Inflammatory macrophage (primary cell): ENCODE results near the gene IFIH1.

ENCODE experiments used
- DNase-seq, 2 donors: peaks; one replicate each; pipeline ENCODE4 v3.0.0-alpha.2; 2020 to 2022

Gene IFIH1

DNA sequence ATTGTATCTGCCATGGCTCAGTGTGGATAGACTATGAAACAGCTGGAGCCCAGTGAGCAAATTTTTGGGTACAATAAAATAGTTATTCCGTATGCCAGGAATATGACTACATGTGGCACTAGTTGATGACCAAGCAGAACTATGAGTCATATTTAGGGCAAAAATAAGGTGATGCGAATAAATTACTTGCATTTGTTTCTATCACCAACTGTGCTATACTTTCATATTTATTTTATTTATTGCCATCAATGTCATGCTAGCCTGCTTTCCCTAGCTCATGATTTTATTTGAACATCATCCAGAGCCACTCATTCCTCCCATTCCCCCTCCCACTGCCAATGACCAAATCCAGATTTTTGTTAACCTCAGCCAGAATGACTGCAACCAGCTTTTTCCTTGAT lies 61.9 kb downstream of the IFIH1 start:
- DNase-seq: no peak

- peak; percentile 38 to 49 for DNase-seq
Measured at GRCh38 chr2:162254236-162254871, 64.1 kb downstream of the IFIH1 start.

- DNase-seq: no peak
Measured at GRCh38 chr2:162253435-162253834, 65.0 kb downstream of the IFIH1 start.

GRCh38 chr2:162252153-162252552 lies 66.3 kb downstream of the IFIH1 start:
- DNase-seq: peak; percentile 33 to 75

DNA sequence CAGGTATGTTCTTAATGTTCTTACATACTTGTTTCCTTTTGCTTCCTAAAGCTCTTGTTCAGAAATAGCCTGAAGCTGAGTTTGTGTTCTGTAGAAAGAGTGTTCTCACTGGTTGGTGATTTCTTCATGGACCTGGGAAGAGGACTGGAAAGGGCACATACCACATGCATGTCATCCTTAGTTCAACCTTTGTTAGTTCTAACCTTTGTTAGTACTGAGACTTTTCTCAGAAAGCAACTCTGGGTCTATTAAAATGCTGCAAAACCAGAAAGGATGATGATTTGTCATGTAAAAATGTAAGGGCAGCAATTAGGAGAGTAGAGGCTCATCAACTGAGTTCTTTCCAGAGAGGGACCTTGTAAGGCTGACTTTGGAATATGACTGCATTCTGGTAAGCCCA lies 72.7 kb downstream of the IFIH1 start:
- DNase-seq: no peak

- DNase-seq: no peak
Measured at GRCh38 chr2:162245061-162245460, 73.4 kb downstream of the IFIH1 start.

- no peak for DNase-seq
Measured at GRCh38 chr2:162244541-162245031, 73.9 kb downstream of the IFIH1 start.

GRCh38 chr2:162243715-162244114 lies 74.8 kb downstream of the IFIH1 start:
- DNase-seq: no peak

DNA sequence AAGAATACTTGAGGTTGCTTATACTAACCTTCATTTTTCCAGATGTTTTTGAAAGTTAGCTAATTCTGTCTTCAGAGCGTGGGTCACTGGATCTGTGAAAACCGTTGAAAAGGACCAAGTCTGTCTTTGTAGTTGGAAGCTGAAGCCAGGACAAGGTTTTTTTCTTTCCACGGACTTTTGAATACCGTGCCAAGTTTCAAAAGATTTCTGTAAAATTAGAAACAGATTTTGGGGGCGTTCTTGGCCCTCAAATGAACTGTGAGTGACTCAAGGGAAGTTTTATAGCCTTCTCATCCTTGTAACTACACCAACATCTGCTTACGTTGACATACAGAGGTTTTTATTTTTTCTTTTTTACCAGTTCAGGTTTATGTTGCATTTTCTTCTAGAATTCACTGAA lies 75.2 kb downstream of the IFIH1 start, which contains the start of gene FAP:
Gene FAP (minus strand): TSS at position 152 of the 400 bp plus-strand sequence. CDS start 118 bp downstream, at position 34.
- no peak for DNase-seq

DNA sequence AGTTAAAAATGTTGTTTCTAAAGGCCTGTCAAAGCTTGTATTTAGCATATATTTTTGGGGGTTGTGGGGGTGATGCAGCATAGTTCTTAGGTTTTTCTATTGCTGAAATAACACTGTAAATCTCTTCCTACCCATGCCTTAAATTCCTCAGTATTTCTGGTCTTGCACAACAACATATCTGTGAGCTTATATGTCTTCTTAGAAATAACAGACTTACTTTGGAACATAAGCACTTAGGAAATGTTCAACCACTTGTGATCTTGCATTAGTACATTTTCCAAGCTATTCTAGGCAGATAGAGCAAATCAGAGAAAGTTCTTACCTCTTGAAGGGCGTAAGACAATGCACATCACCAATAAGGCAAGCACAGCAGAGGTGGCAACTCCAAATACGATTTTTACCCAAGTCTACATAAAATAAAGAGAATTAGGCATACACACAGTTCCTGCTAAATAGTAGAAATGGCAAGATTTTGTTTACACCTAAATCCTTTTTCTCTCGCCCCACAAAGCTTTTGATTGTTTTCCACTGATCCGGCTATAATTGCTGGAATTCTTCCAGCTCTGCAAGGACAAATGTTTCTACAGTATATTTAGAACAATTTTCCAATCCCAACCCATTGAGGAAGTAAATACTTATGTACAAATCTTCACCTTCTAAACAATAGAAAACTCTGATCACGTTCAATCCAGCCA lies 75.8 kb downstream of the IFIH1 start:
- DNase-seq: no peak

- no peak for DNase-seq
Measured at GRCh38 chr2:162241571-162241970, 76.9 kb downstream of the IFIH1 start.

- no peak for DNase-seq
Measured at GRCh38 chr2:162234620-162235462, 83.6 kb downstream of the IFIH1 start.

DNA sequence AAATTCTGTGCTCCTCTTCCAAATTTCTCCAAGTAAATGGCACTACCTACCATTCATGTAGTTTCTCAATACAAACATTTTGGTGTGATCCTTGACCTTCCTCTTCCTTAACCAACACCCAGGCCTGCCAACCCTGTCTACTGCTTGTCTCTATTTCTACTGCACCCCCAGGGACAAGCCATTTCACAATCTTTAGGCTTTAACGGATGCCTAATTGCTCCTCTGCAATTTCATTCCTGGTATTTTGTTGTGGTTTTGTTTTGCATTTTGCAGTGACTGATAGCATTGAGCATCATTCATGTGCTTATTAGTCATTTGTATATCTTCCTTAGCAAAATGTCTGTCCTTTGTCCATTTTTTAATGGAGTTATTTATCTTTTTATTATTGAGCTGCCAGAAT lies 85.3 kb downstream of the IFIH1 start:
- peak; percentile 46 to 55 for DNase-seq

GRCh38 chr2:162232671-162233070 lies 85.8 kb downstream of the IFIH1 start:
- DNase-seq: no peak

DNA sequence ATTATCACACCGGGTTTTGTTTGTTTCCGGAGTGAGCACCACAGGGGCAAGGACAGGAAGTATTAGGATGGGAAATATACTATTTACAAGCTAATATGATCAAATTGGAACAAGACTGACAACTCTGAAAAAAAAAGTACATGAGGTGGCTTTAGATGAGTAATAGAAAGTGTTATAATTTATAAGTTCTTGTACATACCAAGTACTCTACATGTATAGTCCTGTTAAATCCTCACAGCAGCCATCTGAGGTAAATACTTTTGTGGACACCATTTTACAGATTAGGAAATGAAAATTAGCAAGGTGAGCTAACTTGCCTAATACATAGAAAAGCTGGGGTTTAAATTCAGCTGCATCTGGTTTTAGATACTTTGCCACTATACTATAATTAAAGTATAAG lies 86.5 kb downstream of the IFIH1 start:
- no peak for DNase-seq

DNA sequence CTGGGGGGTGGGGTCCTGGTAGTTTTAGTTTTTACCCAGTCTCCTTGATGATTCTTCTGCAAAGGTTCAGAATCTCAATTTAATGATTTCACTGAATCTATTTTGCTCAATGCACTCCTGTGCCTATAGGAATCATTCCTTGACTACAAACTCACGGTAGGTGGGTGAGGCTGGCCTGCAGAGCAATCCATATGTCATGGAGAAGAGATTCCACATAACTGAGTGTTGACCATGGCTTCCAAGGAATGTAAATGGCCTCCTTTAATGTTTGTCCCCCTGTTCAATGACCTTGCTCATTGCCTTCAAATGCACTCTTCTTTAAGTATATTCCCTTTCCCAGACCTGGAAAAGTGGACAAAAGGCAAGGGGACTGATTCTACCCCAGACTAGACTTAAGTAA lies 87.7 kb downstream of the IFIH1 start:
- DNase-seq: no peak

DNA sequence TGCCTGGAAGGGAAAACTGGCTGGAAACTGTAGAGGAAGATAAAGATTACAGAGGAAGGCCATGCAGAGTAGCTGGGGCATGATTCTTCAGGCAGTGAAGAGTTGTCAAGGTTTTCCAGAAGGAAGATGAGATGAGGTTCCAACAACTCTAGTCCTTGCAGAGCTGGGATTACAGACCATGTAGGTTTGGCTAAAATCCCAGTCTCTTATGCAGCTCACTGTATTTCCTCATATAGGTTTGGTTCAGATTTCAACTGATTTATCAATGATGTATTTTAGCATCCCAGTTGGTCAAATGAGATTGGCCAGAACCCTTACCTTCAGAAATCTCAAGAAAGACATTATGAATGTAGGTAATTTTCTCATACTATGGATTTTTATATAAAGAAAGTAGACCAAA lies 91.6 kb downstream of the IFIH1 start:
- no peak for DNase-seq

- peak; percentile 70 to 82 for DNase-seq
Measured at GRCh38 chr2:162221064-162221463, 97.4 kb downstream of the IFIH1 start.

GRCh38 chr2:162220368-162220767 lies 98.1 kb downstream of the IFIH1 start:
- no peak for DNase-seq

GRCh38 chr2:162219426-162219825 lies 99.1 kb downstream of the IFIH1 start:
- no peak for DNase-seq

GRCh38 chr2:162217598-162217997 lies 100.9 kb downstream of the IFIH1 start:
- DNase-seq: no peak
